Vagina (tissue), 2 donors: Measurements from ENCODE around the gene CALD1.

Experiments used
- CTCF ChIP-seq, 3 experiments: fragments of 450-650 bp in 2 of 3; fragments of 200-600 bp in 1 of 3; sonication (generic) in 1 of 3; IDR thresholded peaks; one replicate each; pipeline ENCODE4 v1.5.1; 2017 to 2019; ENCODE audit warnings: antibody characterized with exemption in 3 of 3, mild to moderate bottlenecking in 2 of 3, moderate library complexity in 2 of 3
- POLR2A ChIP-seq, 2 donors: fragments of 450-650 bp; IDR thresholded peaks; one replicate each; pipeline ENCODE4 v1.6.1; 2017; ENCODE audit warnings: antibody characterized with exemption in 2 of 2, mild to moderate bottlenecking in 2 of 2, moderate library complexity in 2 of 2
- POLR2AphosphoS5 ChIP-seq, 2 donors: sonication (generic); formaldehyde crosslinking; IDR thresholded peaks; one replicate each; pipeline ENCODE4 v1.9.0; 2017; ENCODE audit warnings: antibody characterized with exemption in 2 of 2, mild to moderate bottlenecking in 2 of 2, low read depth in 1 of 2; ENCODE audit not compliant: insufficient read depth in 1 of 2

GRCh38 chr7:134835463-134835823, 56.0 kb downstream of the CALD1 start:
- no peak for TF ChIP-seq CTCF (IDR thresholded peaks at IDR 0.05)
- no peak for TF ChIP-seq POLR2A (IDR thresholded peaks at IDR 0.05)
- no peak for TF ChIP-seq POLR2AphosphoS5 (IDR thresholded peaks at IDR 0.05; ENCODE audit: insufficient read depth in 1 of 2, low read depth in 1 of 2)
